GM12878 (cell line): Measurements from ENCODE around the gene UCN2. TPM values are rescaled to one million over a fixed set of nuclear protein-coding genes. Genes with fewer than 3 reads are reported as not detected.

ENCODE experiments used
- ATAC-seq: fragments of 200-7000 bp; cut with Tn5 transposase; 3 replicates; pipeline ENCODE4 v1.9.1; 2020; ENCODE audit warnings: mild to moderate bottlenecking, moderate library complexity
- BruUV-seq: library from RNA; stranded (reverse); fragments of 400-500 nt; replicated peaks from 2 replicates; lab custom pipeline; 2021; lab: Mats Ljungman, UMichigan
- CTCF ChIA-PET: fragments of 300-600 bp; sonication (Branson Sonifier 250); formaldehyde crosslinking; extraction: SDS; loops from one replicate; lab custom pipeline; 2021; ENCODE audit warnings: inconsistent platforms; lab: Yijun Ruan, JAX
- POLR2A ChIA-PET: fragments of 350-600 bp; formaldehyde crosslinking; extraction: SDS; loops from one replicate; lab custom pipeline; 2021; ENCODE audit warnings: inconsistent platforms; lab: Charles Lee
- RAD21 ChIA-PET: fragments of 300-600 bp; sonication (Branson Sonifier 250); formaldehyde crosslinking; loops from one replicate; lab custom pipeline; 2023; ENCODE audit warnings: antibody characterized with exemption; ENCODE audit not compliant: unreplicated experiment; lab: Charles Lee
- SMC1A ChIA-PET: fragments of 300-600 bp; sonication (Branson Sonifier 250); formaldehyde crosslinking; loops from one replicate; lab custom pipeline; 2023; ENCODE audit not compliant: unreplicated experiment, uncharacterized antibody; lab: Charles Lee
- DNase-seq: peaks from one replicate; pipeline ENCODE4 v3.0.0-alpha.2; 2011; ENCODE audit warnings: low read depth, low spot score
- FAIRE-seq: peaks from 3 replicates; lab custom pipeline; 2011; peaks lifted over from hg19 to GRCh38; lab: Jason Lieb, UNC
- H2AFZ ChIP-seq: 2 replicates; pipeline ENCODE4 v1.6.0; 2011; ENCODE audit warnings: low read depth, low read length, control low read depth; ENCODE audit not compliant: control insufficient read depth
- H3K27ac ChIP-seq: 2 replicates; pipeline ENCODE4 v1.5.1; 2011; ENCODE audit warnings: control low read depth; ENCODE audit not compliant: control insufficient read depth, insufficient read depth
- H3K27me3 ChIP-seq, 2 experiments: replicated peaks in 1 of 2; 2 replicates each; pipeline versions ENCODE4 v1.6.0 to v1.6.1; 2011; ENCODE audit warnings: low read length in 1 of 2; ENCODE audit not compliant: control insufficient read depth in 2 of 2, insufficient read depth in 2 of 2
- H3K36me3 ChIP-seq, 2 experiments: 2 replicates each; pipeline ENCODE4 v1.5.1; 2011; ENCODE audit warnings: low read length in 1 of 2; ENCODE audit not compliant: control insufficient read depth in 2 of 2, insufficient read depth in 2 of 2
- H3K4me1 ChIP-seq: 2 replicates; pipeline ENCODE4 v1.6.1; 2011; ENCODE audit warnings: mild to moderate bottlenecking, low read length, moderate library complexity, mixed read lengths; ENCODE audit not compliant: control insufficient read depth, insufficient read depth
- H3K4me2 ChIP-seq: 2 replicates; pipeline ENCODE4 v1.6.0; 2011; ENCODE audit warnings: control low read depth; ENCODE audit not compliant: control insufficient read depth, insufficient read depth
- H3K4me3 ChIP-seq: fragments of 200-600 bp; sonication (generic); 2 replicates; pipeline ENCODE4 v1.5.1; 2016
- H3K79me2 ChIP-seq: 2 replicates; pipeline ENCODE4 v1.6.0; 2011; ENCODE audit warnings: low read length; ENCODE audit not compliant: control insufficient read depth, insufficient read depth
- H3K9ac ChIP-seq: 2 replicates; pipeline ENCODE4 v1.8.0; 2011; ENCODE audit warnings: low read length, control low read depth, mixed read lengths; ENCODE audit not compliant: control insufficient read depth, insufficient read depth
- H3K9me3 ChIP-seq: replicated peaks from 3 replicates; pipeline ENCODE4 v1.5.1; 2011; ENCODE audit warnings: mild to moderate bottlenecking, low read length; ENCODE audit not compliant: control insufficient read depth, insufficient read depth
- H4K20me1 ChIP-seq: 2 replicates; pipeline ENCODE4 v1.6.0; 2011; ENCODE audit not compliant: control insufficient read depth, insufficient read depth
- BCL11A ChIP-seq: IDR thresholded peaks from 2 replicates; pipeline ENCODE4 v1.6.1; 2011; ENCODE audit warnings: low read depth, low read length
- CREM ChIP-seq: IDR thresholded peaks from 2 replicates; pipeline ENCODE4 v1.6.1; 2014; ENCODE audit warnings: antibody characterized with exemption, low read depth
- PAX8 ChIP-seq: fragments of 450-650 bp; IDR thresholded peaks from 2 replicates; pipeline ENCODE4 v1.6.1; 2017; ENCODE audit warnings: mild to moderate bottlenecking, moderate library complexity
- SMAD1 ChIP-seq: fragments of 450-650 bp; IDR thresholded peaks from 2 replicates; pipeline ENCODE4 v1.6.1; 2018; ENCODE audit warnings: mild to moderate bottlenecking, low read depth; ENCODE audit not compliant: partially characterized antibody
- SMC3 ChIP-seq: IDR thresholded peaks from 2 replicates; pipeline ENCODE4 v1.6.1; 2011; ENCODE audit warnings: low read length, improper control_type of control experiment, borderline replicate concordance
- SREBF2 ChIP-seq: IDR thresholded peaks from 2 replicates; pipeline ENCODE4 v1.6.1; 2012; ENCODE audit warnings: mild to moderate bottlenecking, low read length
- YY1 ChIP-seq: IDR thresholded peaks from 2 replicates; pipeline ENCODE4 v1.6.1; 2011; ENCODE audit warnings: low read depth, mild to moderate bottlenecking, low read length
- ZNF217 ChIP-seq: fragments of 450-650 bp; IDR thresholded peaks from 2 replicates; pipeline ENCODE4 v1.6.1; 2017; ENCODE audit warnings: antibody characterized with exemption, mild to moderate bottlenecking
- whole genome bisulfite sequencing: methylation state at CpG from one replicate; pipeline ENCODE4 v1.1.6; 2016; ENCODE audit warnings: low lambda C conversion rate; ENCODE audit not compliant: insufficient replicate concordance, insufficient coverage; ENCODE audit errors: missing lambda C conversion rate; 5-methylcytosine and 5-hydroxymethylcytosine counted together
- in situ Hi-C: fragments of 300-500 bp; cut with MboI; formaldehyde crosslinking; loops from 9 replicates; pipeline ENCODE4 v1.14.3; 2018; ENCODE audit warnings: mixed read lengths
- intact Hi-C: fragments of 100-400 bp; cut with micrococcal nuclease; formaldehyde crosslinking; loops from one replicate; pipeline ENCODE4 v1.14.2; 2022; ENCODE audit not compliant: unreplicated experiment
- polyA plus RNA-seq, 11 experiments: library from polyadenylated mRNA; depleted of rRNA in 4 of 11; unstranded in 6 of 11; stranded (reverse) in 5 of 11; fragments of >200 nt; fragmentation: Nextera tagmentation in 4 of 11; fragmentation: Illumina TruSeq in 1 of 11; extraction: Ambion mirVana in 4 of 11; extraction: Trizol in 1 of 11; gene quantifications; 1 replicate in 1 of 11; 2 replicates in 10 of 11; pipeline versions ENCODE4 v1.2.1 to v1.2.3, GENCODE V29; 2011 to 2016; ENCODE audit warnings: inconsistent platforms in 2 of 11, missing spikeins in 2 of 11, low read depth in 1 of 11
- total RNA-seq, 4 experiments: library from RNA; depleted of rRNA in 3 of 4; stranded (reverse); fragments of >200 nt in 3 of 4; fragmentation: Illumina TruSeq in 1 of 4; extraction: Trizol in 1 of 4; gene quantifications; 2 replicates each; pipeline versions ENCODE4 v1.2.1 to v1.2.3, GENCODE V29; 2013 to 2021
- TF ChIP-seq, protein P1 (sequence below): fragments of 450-650 bp; IDR thresholded peaks from 2 replicates; pipeline ENCODE4 v1.6.1; 2017; ENCODE audit warnings: borderline replicate concordance

Gene UCN2
- total and polyA plus RNA-seq, 10 of the 15 experiments (the other 5 are each of a cell fraction or from before 2014, with no cell fraction given), result 0.05 TPM; not detected in 9

- 0 out of 2 replicates have a peak within 1 kb of the TSS, but pooled peaks have one; percentile 17 for H3K4me2 ChIP-seq
- H3K27ac ChIP-seq, result no peak within 1 kb of the TSS
- ATAC-seq (peak; percentile 63), FAIRE-seq (no peak), DNase-seq (no peak)
- H3K79me2 ChIP-seq, result no peaks in the 10 kb centered on the region
- H3K4me3 ChIP-seq, result no peak within 1 kb of the TSS
- in situ Hi-C loops, result no loop called here
- no peaks in the 10 kb centered on the region; the same call in 1 of the 2 replicates for H3K4me1 ChIP-seq
- intact Hi-C loops, result no loop called here
- TF ChIP-seq ZNF217, result no peak
- TF ChIP-seq YY1, result no peak
- no peak for TF ChIP-seq BCL11A
- no peak for TF ChIP-seq SMC3
- no peak for TF ChIP-seq SREBF2
- TF ChIP-seq SMAD1, result no peak
- no peak for TF ChIP-seq PAX8
- no peak for TF ChIP-seq CREM
- TF ChIP-seq, protein P1, sequence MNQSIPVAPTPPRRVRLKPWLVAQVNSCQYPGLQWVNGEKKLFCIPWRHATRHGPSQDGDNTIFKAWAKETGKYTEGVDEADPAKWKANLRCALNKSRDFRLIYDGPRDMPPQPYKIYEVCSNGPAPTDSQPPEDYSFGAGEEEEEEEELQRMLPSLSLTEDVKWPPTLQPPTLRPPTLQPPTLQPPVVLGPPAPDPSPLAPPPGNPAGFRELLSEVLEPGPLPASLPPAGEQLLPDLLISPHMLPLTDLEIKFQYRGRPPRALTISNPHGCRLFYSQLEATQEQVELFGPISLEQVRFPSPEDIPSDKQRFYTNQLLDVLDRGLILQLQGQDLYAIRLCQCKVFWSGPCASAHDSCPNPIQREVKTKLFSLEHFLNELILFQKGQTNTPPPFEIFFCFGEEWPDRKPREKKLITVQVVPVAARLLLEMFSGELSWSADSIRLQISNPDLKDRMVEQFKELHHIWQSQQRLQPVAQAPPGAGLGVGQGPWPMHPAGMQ, result no peak
- H3K36me3 ChIP-seq, result peaks cover 7 to 18% of the 10 kb centered on the region in 2 experiments
- no peak within 1 kb of the TSS for H3K9ac ChIP-seq
- H2AFZ ChIP-seq, result no peak within 1 kb of the TSS
- peaks cover 0 to 9% of the 10 kb centered on the region in 2 experiments; a peak in 2 of 4 replicates for H3K27me3 ChIP-seq
- no peaks in the 10 kb centered on the region for H4K20me1 ChIP-seq
- ChIA-PET SMC1A (no interaction called here), RAD21 (no interaction called here), POLR2A (no interaction called here), CTCF (no interaction called here)
- no TSS peak for BruUV-seq
- 1% methylated on average over 20 of the region's 35 CpGs for WGBS
- H3K9me3 ChIP-seq, result no peaks in the 10 kb centered on the region
Measured at GRCh38 chr3:48595075-48595525, 31.5 kb upstream of the UCN2 start, which contains the start of gene COL7A1. Gene COL7A1 (minus strand): TSS chr3:48595329. CDS start chr3:48595159, 170 bp downstream.
